Panc1 (cell line): ENCODE measurements around the gene MTHFD2. TPM values are rescaled to one million over a fixed set of nuclear protein-coding genes. Genes with fewer than 3 reads are reported as not detected.

ENCODE experiments used
- ATAC-seq: fragments of 200-7000 bp; cut with Tn5 transposase; 2 replicates; pipeline ENCODE4 v1.9.1; 2020; ENCODE audit warnings: mild to moderate bottlenecking, moderate library complexity
- BruUV-seq: library from RNA; stranded (reverse); fragments of 400-500 nt; replicated peaks from 2 replicates; lab custom pipeline; 2021; lab: Mats Ljungman, UMichigan
- CTCF ChIA-PET: fragments of 300-600 bp; sonication (Branson Sonifier 250); formaldehyde crosslinking; loops from one replicate; lab custom pipeline; 2022; ENCODE audit warnings: antibody characterized with exemption; lab: Charles Lee
- POLR2A ChIA-PET: fragments of 300-600 bp; sonication (Branson Sonifier 250); formaldehyde crosslinking; loops from one replicate; lab custom pipeline; 2022; ENCODE audit warnings: antibody characterized with exemption; lab: Charles Lee
- DNase-seq: peaks from one replicate; pipeline ENCODE4 v3.0.0-alpha.2; 2010; ENCODE audit warnings: low read depth, low spot score
- H3K27ac ChIP-seq: 2 replicates; pipeline ENCODE4 v1.5.1; 2011; ENCODE audit warnings: mild to moderate bottlenecking, low read length, inconsistent platforms
- H3K27me3 ChIP-seq: fragments of 200-500 bp; sonication (Bioruptor generic); 2 replicates; pipeline ENCODE4 v1.6.0; 2014; ENCODE audit warnings: low read length, inconsistent platforms; ENCODE audit not compliant: control insufficient read depth, insufficient read depth
- H3K36me3 ChIP-seq: fragments of 200-500 bp; sonication (Bioruptor generic); 2 replicates; pipeline ENCODE4 v1.5.1; 2014; ENCODE audit warnings: inconsistent platforms, mild to moderate bottlenecking, low read length, moderate library complexity; ENCODE audit not compliant: control insufficient read depth, insufficient read depth
- H3K4me1 ChIP-seq: 2 replicates; pipeline ENCODE4 v1.5.1; 2011; ENCODE audit warnings: inconsistent platforms, mild to moderate bottlenecking, low read length, moderate library complexity; ENCODE audit not compliant: control insufficient read depth, insufficient read depth
- H3K4me3 ChIP-seq, 2 experiments: 2 replicates each; pipeline ENCODE4 v1.5.1; 2011 to 2012; ENCODE audit warnings: low read depth in 2 of 2, low read length in 2 of 2, mild to moderate bottlenecking in 2 of 2, inconsistent platforms in 1 of 2, moderate library complexity in 1 of 2
- H3K9me3 ChIP-seq: fragments of 200-500 bp; sonication (Bioruptor generic); 2 replicates; pipeline ENCODE4 v1.5.1; 2014; ENCODE audit warnings: low read depth, mild to moderate bottlenecking, inconsistent platforms, low read length, moderate library complexity; ENCODE audit not compliant: control insufficient read depth, insufficient read depth
- CTCF ChIP-seq: fragments of 450-650 bp; IDR thresholded peaks from 2 replicates; pipeline ENCODE4 v1.5.1; 2017; ENCODE audit warnings: mild to moderate bottlenecking
- POLR2AphosphoS5 ChIP-seq: IDR thresholded peaks from 2 replicates; pipeline ENCODE4 v1.6.1; 2012; ENCODE audit warnings: mild to moderate bottlenecking, low read depth, low read length, moderate library complexity
- REST ChIP-seq, 2 experiments: IDR thresholded peaks; 2 replicates each; pipeline ENCODE4 v1.6.1; 2011 to 2012; ENCODE audit warnings: low read depth in 2 of 2, control low read depth in 1 of 2, low read length in 1 of 2, mild to moderate bottlenecking in 1 of 2, moderate library complexity in 1 of 2; ENCODE audit not compliant: insufficient read depth in 1 of 2
- SIN3A ChIP-seq: IDR thresholded peaks from 2 replicates; pipeline ENCODE4 v1.6.1; 2012; ENCODE audit warnings: low read depth, mild to moderate bottlenecking, low read length, moderate library complexity, borderline replicate concordance; ENCODE audit not compliant: insufficient read depth
- TCF7L2 ChIP-seq: IDR thresholded peaks from 2 replicates; pipeline ENCODE4 v1.6.1; 2011; ENCODE audit warnings: mild to moderate bottlenecking, low read depth, low read length, inconsistent platforms
- in situ Hi-C: cut with HindIII; loops from 2 replicates; pipeline ENCODE4 v1.10.0; 2016; ENCODE audit warnings: low sequenced_read_pairs, low pct_unique_long_range_greater_than_20kb
- intact Hi-C: fragments of 100-400 bp; cut with micrococcal nuclease; formaldehyde crosslinking; loops from one replicate; pipeline ENCODE4 v1.10.0; 2022; ENCODE audit not compliant: unreplicated experiment
- total RNA-seq: library from RNA; stranded (reverse); gene quantifications from one replicate; pipeline ENCODE4 v1.2.1, GENCODE V29; 2021; ENCODE audit not compliant: unreplicated experiment

MTHFD2 gene
- total RNA-seq, 1 experiment from 2014 or later: 215 TPM

- CTCF ChIA-PET: no interaction called here
- in situ Hi-C loops (no loop called here), intact Hi-C loops (no loop called here)
- Histone ChIP-seq H3K36me3 (no peaks in the 10 kb centered on the region), H3K27me3 (no peaks in the 10 kb centered on the region), H3K9me3 (no peaks in the 10 kb centered on the region), H3K27ac (no peak overlapping the region), H3K4me3 (no peak overlapping the region), H3K4me1 (no peaks in the 10 kb centered on the region)
- DNase-seq (no peak), ATAC-seq (no peak)
- no peak for TF ChIP-seq TCF7L2
- TF ChIP-seq POLR2AphosphoS5: no peak
- no peak for TF ChIP-seq REST (IDR thresholded peaks at IDR 0.05; ENCODE audit: insufficient read depth in 1 of 2, low read depth in 2 of 2, low read length in 1 of 2)
- no peak for TF ChIP-seq CTCF
- no peak for TF ChIP-seq SIN3A
- no TSS peak for BruUV-seq
- POLR2A ChIA-PET: no interaction called here
Observed at GRCh38 chr2:74235041-74235440, 36.6 kb downstream of the MTHFD2 start.

GRCh38 chr2:74238879-74239278, 40.5 kb downstream of the MTHFD2 start:
- TF ChIP-seq SIN3A (no peak), TCF7L2 (no peak), POLR2AphosphoS5 (no peak), CTCF (no peak), REST (IDR thresholded peaks at IDR 0.05; ENCODE audit: insufficient read depth in 1 of 2, low read depth in 2 of 2, low read length in 1 of 2) (no peak)
- Histone ChIP-seq H3K4me3 (no peak overlapping the region), H3K9me3 (no peaks in the 10 kb centered on the region), H3K4me1 (no peaks in the 10 kb centered on the region), H3K27ac (no peak overlapping the region), H3K27me3 (no peaks in the 10 kb centered on the region), H3K36me3 (no peaks in the 10 kb centered on the region)
- in situ Hi-C loops (no loop called here), intact Hi-C loops (no loop called here)
- POLR2A ChIA-PET: no interaction called here
- CTCF ChIA-PET: no interaction called here
- ATAC-seq (no peak), DNase-seq (no peak)
- no TSS peak for BruUV-seq
